Large intestine (tissue), 3 donors: ENCODE measurements around the gene HMOX1. TPM values are rescaled to one million over a fixed set of nuclear protein-coding genes. Genes with fewer than 3 reads are reported as not detected.

ENCODE experiments used
- DNase-seq, 2 donors: peaks; one replicate each; pipeline versions ENCODE4 v3.0.0 to v3.0.0-alpha.2; 2013
- H3K27ac ChIP-seq: one replicate; pipeline ENCODE4 v1.5.1; 2013; ENCODE audit warnings: low read length
- H3K27me3 ChIP-seq: 2 replicates; pipeline ENCODE4 v1.6.1; 2013; ENCODE audit warnings: low read length; ENCODE audit not compliant: control insufficient read depth, insufficient read depth
- H3K36me3 ChIP-seq: 2 replicates; pipeline ENCODE4 v1.6.1; 2013; ENCODE audit warnings: low read length; ENCODE audit not compliant: control insufficient read depth, insufficient read depth
- H3K4me1 ChIP-seq: one replicate; pipeline ENCODE4 v1.6.1; 2013; ENCODE audit warnings: low read length; ENCODE audit not compliant: control insufficient read depth, insufficient read depth
- H3K4me3 ChIP-seq: one replicate; pipeline ENCODE4 v1.5.1; 2013; ENCODE audit warnings: low read length
- H3K9me3 ChIP-seq: one replicate; pipeline ENCODE4 v1.6.1; 2013; ENCODE audit warnings: mild to moderate bottlenecking, low read depth, low read length, moderate library complexity; ENCODE audit not compliant: control insufficient read depth
- WGBS: methylation state at CpG from one replicate; pipeline ENCODE4 v1.1.5; 2013; ENCODE audit warnings: low lambda C conversion rate; ENCODE audit not compliant: insufficient coverage; 5-methylcytosine and 5-hydroxymethylcytosine counted together
- polyA plus RNA-seq: library from polyadenylated mRNA; unstranded; fragments of 120-200 nt; gene quantifications from one replicate; pipeline ENCODE4 v1.2.1, GENCODE V29; 2013

HMOX1 gene
- polyA plus RNA-seq, 1 donor = 81.5 TPM

DNA sequence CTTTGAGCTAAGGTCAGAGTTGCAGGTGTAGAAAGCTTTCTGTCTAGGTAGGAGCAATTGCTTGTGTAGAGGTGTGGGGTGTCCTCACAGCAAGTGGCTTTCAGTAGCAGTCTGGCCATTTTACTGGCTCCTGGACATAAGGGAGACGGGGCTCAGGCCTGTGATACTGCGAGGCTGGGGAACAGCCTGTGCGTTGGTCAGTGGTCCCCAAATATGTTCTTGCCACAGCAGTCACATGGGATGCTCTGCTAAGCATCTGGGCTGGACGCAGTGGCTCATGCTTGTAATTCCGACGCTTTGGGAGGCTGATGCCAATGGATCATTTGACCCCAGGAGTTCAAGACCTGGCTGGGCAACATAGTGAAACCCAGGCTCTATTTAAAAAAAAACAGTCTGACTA, 21.0 kb downstream of the HMOX1 start:
- DNase-seq = no peak
- no peak overlapping the region for H3K4me3 ChIP-seq
- peaks cover 3% of the 10 kb centered on the region for H3K9me3 ChIP-seq
- peaks cover 38% of the 10 kb centered on the region for H3K36me3 ChIP-seq
- H3K4me1 ChIP-seq = peaks cover 5% of the 10 kb centered on the region
- no peak overlapping the region for H3K27ac ChIP-seq
- WGBS = 100% methylated on average over 2 of the region's 6 CpGs
- no peaks in the 10 kb centered on the region for H3K27me3 ChIP-seq

DNA sequence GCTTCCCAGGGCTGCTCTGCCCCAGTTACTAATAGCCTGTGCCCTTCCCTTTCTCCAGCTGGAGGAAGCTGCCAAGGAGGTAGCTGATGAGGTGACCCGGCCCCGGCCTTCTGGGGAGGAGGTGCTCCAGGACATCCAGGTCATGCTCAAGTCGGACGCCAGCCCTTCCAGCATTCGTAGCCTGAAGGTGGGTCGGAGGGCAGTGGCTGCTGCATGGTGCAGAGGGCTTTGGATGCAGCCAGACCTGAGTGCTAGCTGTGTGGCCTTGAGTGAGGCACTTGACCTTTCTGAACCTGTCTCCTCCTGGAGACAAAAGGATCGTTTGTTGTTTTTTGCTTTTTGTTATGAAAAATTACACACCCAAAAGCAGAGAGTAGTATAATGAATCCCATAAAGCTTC, 22.5 kb downstream of the HMOX1 start:
- H3K4me1 ChIP-seq = no peaks in the 10 kb centered on the region
- DNase-seq = no peak
- no peak overlapping the region for H3K27ac ChIP-seq
- peaks cover 3% of the 10 kb centered on the region for H3K9me3 ChIP-seq
- no peak overlapping the region for H3K4me3 ChIP-seq
- H3K36me3 ChIP-seq = peaks cover 51% of the 10 kb centered on the region
- H3K27me3 ChIP-seq = no peaks in the 10 kb centered on the region
- WGBS = 60% methylated on average over 1 of the region's 7 CpGs

DNA sequence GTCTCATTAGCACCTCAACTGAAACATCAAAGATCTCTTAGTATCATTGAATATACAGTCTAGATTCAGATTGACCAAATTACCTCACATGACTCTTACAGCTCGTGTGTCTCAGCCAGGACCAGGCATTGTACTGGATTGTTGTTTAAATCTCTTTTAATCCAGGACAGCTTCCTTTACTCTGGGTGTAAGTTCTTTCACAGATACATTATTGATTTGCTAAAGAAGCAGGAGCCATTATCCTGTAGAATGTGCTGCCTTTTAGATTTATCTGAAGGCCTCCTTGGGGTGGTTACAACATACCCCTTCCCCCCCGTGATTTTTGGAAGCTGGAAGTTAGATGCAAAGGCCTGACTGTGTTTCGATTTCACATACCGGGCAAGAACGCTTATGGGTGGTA, 23.3 kb downstream of the HMOX1 start:
- peaks cover 57% of the 10 kb centered on the region for H3K36me3 ChIP-seq

DNA sequence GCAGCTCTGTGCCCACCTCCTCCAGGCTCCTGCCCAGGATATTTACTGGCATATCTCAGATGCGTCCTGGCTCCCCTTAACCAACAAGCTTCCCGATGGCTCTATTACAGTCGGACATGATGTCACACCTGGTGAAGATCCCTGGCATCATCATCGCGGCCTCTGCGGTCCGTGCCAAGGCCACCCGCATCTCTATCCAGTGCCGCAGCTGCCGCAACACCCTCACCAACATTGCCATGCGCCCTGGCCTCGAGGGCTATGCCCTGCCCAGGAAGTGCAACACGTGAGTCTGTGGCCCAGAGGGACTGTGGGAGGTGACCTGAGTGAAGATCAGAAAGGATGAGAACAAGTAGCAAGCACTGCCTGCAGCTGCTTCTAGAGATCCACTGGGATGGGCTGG, 25.5 kb downstream of the HMOX1 start:
- Histone ChIP-seq H3K27me3 (no peaks in the 10 kb centered on the region), H3K4me3 (no peak overlapping the region), H3K36me3 (peaks cover 78% of the 10 kb centered on the region), H3K27ac (no peak overlapping the region), H3K4me1 (no peaks in the 10 kb centered on the region), H3K9me3 (no peaks in the 10 kb centered on the region)
- no CpG with 5 or more reads among the region's 13 CpGs for WGBS
- DNase-seq = no peak

More for the DNA sequence above, 23.3 kb downstream of the HMOX1 start:
- no peak for DNase-seq
- no peaks in the 10 kb centered on the region for H3K4me1 ChIP-seq
- no CpG with 5 or more reads among the region's 5 CpGs for WGBS
- H3K27me3 ChIP-seq = no peaks in the 10 kb centered on the region
- H3K27ac ChIP-seq = no peak overlapping the region
- H3K9me3 ChIP-seq = peaks cover under 1% of the 10 kb centered on the region
- H3K4me3 ChIP-seq = no peak overlapping the region

DNA sequence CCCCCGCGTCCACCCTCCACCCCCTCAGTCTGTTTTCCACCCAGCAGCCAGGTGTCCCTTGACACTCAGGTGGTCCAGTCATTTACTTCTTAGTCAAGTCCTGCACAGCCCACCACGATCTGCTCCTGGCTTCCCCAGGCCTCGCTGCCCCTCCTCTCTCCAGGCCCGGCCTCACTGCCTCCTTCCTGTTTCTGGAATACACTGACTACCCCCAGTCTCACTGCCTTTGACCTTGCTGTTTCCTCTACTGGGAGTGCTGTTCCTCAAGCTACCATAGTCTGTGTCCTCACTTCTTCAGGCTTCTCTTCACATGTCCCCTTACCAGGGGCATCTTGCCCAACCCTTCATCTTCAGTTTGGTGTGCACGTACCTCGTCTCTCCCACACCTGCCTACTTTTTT, 26.5 kb downstream of the HMOX1 start:
- 100% methylated on average over 1 of the region's 7 CpGs for WGBS
- peaks cover 85% of the 10 kb centered on the region for H3K36me3 ChIP-seq

DNA sequence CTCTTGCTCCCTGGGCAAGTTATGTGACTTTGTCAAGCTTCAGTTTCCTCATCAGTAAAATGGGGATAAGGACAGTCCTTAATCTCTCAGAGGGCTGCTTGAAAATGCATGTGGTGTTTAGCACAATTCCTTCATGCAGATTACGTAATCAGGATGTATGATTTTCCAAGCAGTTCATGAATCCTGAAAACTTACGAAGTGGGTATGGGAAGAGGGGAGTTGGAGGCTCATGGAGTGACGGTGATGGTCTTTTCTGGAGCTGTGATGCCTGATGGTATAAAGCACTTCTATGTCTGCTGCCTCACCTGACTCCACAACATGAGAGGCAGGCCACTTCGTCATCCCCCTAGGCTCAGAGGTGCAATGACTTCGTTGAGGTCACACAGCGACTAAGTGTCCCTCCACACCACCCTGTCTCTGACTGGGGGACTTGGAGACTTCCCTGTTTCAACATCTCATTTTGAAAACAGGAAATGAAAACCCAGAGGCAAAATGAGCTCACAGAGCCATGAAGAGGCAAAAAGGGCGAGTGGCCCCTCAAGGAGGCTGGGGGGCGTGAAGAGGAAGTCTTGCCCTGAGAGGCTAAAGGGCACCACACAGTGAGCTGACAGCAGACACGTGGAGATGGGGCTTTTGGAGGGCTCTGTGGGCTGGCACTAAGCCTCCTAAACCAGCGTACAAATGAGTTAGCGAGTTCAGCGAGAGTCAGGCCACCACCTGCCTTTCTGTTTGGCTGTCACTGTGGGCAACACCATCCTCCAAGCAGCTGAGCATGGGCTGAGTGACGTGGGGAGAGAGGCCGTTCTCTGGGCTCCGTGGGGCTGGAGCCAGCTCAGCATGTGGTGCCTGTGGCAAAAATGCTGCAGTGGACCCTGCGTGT, 29.1 kb downstream of the HMOX1 start:
- no peak for DNase-seq
- H3K4me1 ChIP-seq = no peaks in the 10 kb centered on the region
- 86% methylated on average over 2 of the region's 16 CpGs for WGBS
- peaks cover 88% of the 10 kb centered on the region for H3K36me3 ChIP-seq
- H3K9me3 ChIP-seq = no peaks in the 10 kb centered on the region
- H3K4me3 ChIP-seq = no peak overlapping the region
- no peak overlapping the region for H3K27ac ChIP-seq
- no peaks in the 10 kb centered on the region for H3K27me3 ChIP-seq

More for the DNA sequence above, 26.5 kb downstream of the HMOX1 start:
- Histone ChIP-seq H3K4me3 (no peak overlapping the region), H3K27ac (no peak overlapping the region), H3K4me1 (no peaks in the 10 kb centered on the region), H3K27me3 (no peaks in the 10 kb centered on the region), H3K9me3 (no peaks in the 10 kb centered on the region)
- no peak for DNase-seq

DNA sequence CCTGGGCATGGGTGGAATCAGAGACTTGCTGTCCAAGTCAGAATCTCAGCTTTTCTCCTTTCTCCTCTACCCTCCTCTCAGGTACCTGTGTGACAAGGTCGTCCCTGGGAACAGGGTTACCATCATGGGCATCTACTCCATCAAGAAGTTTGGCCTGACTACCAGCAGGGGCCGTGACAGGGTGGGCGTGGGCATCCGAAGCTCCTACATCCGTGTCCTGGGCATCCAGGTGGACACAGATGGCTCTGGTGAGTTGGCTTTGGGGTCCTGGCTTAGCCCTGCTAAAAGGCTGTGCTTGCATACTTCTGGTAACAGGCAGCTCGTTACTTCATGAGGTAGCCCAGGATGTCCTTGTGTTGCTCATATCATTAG, 29.8 kb downstream of the HMOX1 start:
- Histone ChIP-seq H3K4me1 (no peaks in the 10 kb centered on the region), H3K27ac (no peak overlapping the region), H3K4me3 (no peak overlapping the region), H3K36me3 (peaks cover 87% of the 10 kb centered on the region), H3K9me3 (no peaks in the 10 kb centered on the region), H3K27me3 (no peaks in the 10 kb centered on the region)
- WGBS = no CpG with 5 or more reads among the region's 6 CpGs
- no peak for DNase-seq

DNA sequence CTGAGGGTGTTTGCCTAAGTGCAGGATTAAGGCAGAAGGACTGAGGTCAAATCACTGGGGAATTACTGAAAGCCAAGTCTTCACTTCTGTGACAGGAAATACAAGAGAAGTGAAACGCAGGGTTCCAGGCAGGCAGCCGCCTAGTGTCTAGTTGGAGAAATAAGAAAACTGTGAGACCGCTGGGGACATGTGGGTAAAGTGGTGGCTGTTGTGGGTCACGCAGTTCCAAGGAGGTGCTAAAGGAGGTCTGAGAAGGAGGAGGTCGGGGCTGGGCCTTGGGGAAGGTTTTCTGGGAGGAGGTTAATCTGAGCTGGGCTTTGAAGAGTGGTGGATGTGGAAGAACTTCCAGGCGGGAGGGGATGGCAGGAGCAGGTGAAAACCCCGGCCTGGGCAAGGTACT, 30.2 kb downstream of the HMOX1 start:
- H3K4me3 ChIP-seq = no peak overlapping the region
- no CpG with 5 or more reads among the region's 7 CpGs for WGBS
- no peaks in the 10 kb centered on the region for H3K27me3 ChIP-seq
- no peak for DNase-seq
- H3K36me3 ChIP-seq = peaks cover 89% of the 10 kb centered on the region
- H3K27ac ChIP-seq = no peak overlapping the region
- H3K9me3 ChIP-seq = no peaks in the 10 kb centered on the region
- no peaks in the 10 kb centered on the region for H3K4me1 ChIP-seq

DNA sequence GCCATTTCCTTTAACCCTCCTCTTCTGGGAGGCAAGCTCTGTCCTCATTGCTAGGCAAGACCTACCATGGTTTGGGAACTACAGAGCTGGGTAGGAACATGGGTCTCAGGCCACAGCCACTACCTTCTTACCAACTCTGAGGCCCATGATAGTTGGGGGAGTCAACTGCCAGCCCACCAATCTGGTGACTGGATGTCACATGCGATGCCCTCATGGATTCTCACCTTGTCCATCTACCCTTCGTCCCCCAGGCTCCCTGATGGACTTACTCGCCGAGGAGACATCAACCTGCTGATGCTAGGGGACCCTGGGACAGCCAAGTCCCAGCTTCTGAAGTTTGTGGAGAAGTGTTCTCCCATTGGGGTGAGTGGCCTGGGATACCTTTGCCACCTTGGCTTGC, 32.7 kb downstream of the HMOX1 start:
- DNase-seq = no peak
- no peak overlapping the region for H3K4me3 ChIP-seq
- no peaks in the 10 kb centered on the region for H3K27me3 ChIP-seq
- WGBS = no CpG with 5 or more reads among the region's 4 CpGs
- H3K36me3 ChIP-seq = peaks cover 87% of the 10 kb centered on the region
- no peak overlapping the region for H3K27ac ChIP-seq
- no peaks in the 10 kb centered on the region for H3K4me1 ChIP-seq
- no peaks in the 10 kb centered on the region for H3K9me3 ChIP-seq

DNA sequence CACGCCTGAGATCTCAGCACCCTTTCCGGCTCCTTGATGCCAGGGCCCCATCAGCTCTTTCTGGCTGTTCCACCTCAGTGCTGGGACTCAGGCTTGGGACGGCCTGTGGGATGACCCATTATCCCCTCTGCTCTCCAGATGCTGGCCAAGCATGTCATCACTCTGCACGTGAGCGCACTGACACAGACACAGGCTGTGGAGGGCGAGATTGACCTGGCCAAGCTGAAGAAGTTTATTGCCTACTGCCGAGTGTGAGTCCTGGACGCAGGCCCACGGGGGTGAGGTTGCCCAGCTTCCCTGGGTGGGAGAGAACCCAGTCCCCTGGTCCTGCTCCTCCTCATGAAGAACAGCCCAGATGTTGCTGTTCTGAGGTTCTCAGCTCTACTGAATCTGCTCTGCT, 36.7 kb downstream of the HMOX1 start:
- DNase-seq = no peak
- no peaks in the 10 kb centered on the region for H3K27me3 ChIP-seq
- no peaks in the 10 kb centered on the region for H3K4me1 ChIP-seq
- H3K4me3 ChIP-seq = no peak overlapping the region
- no peak overlapping the region for H3K27ac ChIP-seq
- whole genome bisulfite sequencing = no CpG with 5 or more reads among the region's 9 CpGs
- no peaks in the 10 kb centered on the region for H3K9me3 ChIP-seq
- peaks cover 89% of the 10 kb centered on the region for H3K36me3 ChIP-seq

DNA sequence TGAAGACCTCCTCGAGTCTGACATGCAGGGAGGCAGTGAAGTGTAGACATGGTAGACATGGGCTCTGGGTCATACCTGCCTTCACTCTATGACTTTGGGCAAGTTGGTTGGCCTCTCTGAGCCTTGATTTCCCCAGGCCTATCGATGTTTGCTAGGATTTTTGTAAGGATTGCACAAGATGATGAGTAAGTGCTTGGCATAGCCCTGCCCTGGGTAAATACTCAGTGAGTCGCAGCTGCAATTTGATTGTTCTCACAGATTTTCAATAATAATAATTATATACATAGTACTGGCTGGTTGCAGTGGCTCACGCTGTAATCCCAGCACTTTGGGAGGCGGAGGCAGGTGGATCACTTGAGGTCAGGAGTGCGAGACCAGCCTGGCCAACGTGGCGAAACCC, 37.2 kb downstream of the HMOX1 start:
- Histone ChIP-seq H3K9me3 (no peaks in the 10 kb centered on the region), H3K27me3 (no peaks in the 10 kb centered on the region), H3K36me3 (peaks cover 91% of the 10 kb centered on the region), H3K4me3 (no peak overlapping the region), H3K4me1 (no peaks in the 10 kb centered on the region), H3K27ac (no peak overlapping the region)
- no CpG with 5 or more reads among the region's 8 CpGs for WGBS
- DNase-seq = no peak
